Endothelial cell of umbilical vein (primary cell): Measurements from ENCODE around the gene EEF1AKMT1.

Source experiments
- CTCF ChIP-seq, 2 donors: IDR thresholded peaks; 1 replicate in 1 of 2; 2 replicates in 1 of 2; pipeline ENCODE4 v1.5.1; 2011; ENCODE audit warnings: low read length in 2 of 2, mild to moderate bottlenecking in 2 of 2, moderate library complexity in 2 of 2, control low read depth in 1 of 2, inconsistent platforms in 1 of 2, low read depth in 1 of 2; ENCODE audit not compliant: insufficient read depth in 1 of 2; ENCODE audit errors: extremely low read depth in 1 of 2
- EZH2 ChIP-seq: IDR thresholded peaks from 2 replicates; pipeline ENCODE4 v1.6.1; 2012; ENCODE audit warnings: borderline replicate concordance, low read depth, mild to moderate bottlenecking, moderate library complexity, low read length, inconsistent platforms; ENCODE audit not compliant: severe bottlenecking
- JUN ChIP-seq: IDR thresholded peaks from 2 replicates; pipeline ENCODE4 v1.6.1; 2011; ENCODE audit warnings: borderline replicate concordance, low read depth; ENCODE audit not compliant: insufficient read length, insufficient read depth
- MAX ChIP-seq: IDR thresholded peaks from 2 replicates; pipeline ENCODE4 v1.6.1; 2011; ENCODE audit not compliant: insufficient read depth, insufficient read length
- MYC ChIP-seq: IDR thresholded peaks from one replicate; pipeline ENCODE4 v1.6.1; 2011; ENCODE audit warnings: mild to moderate bottlenecking, low read depth, low read length
- POLR2A ChIP-seq: IDR thresholded peaks from 2 replicates; pipeline ENCODE4 v1.6.1; 2012; ENCODE audit warnings: low read depth, mild to moderate bottlenecking, control low read depth, low read length
- POLR2AphosphoS5 ChIP-seq: IDR thresholded peaks from 2 replicates; pipeline ENCODE4 v1.6.1; 2012; ENCODE audit warnings: low read depth, mild to moderate bottlenecking, control low read depth, low read length, moderate library complexity; ENCODE audit not compliant: insufficient read depth

- TF ChIP-seq CTCF (IDR thresholded peaks at IDR 0.05; ENCODE audit: extremely low read depth in 1 of 2, insufficient read depth in 1 of 2, low read depth in 1 of 2, low read length in 2 of 2) (no peak), POLR2A (no peak), EZH2 (no peak), POLR2AphosphoS5 (no peak), JUN (no peak), MAX (no peak), MYC (no peak)
Measured at GRCh38 chr13:20819715-20820114, 46.0 kb upstream of the EEF1AKMT1 start.
